ENCODE measurements around the gene C3orf20.

Gene C3orf20

GRCh38 chr3:14798231-14798630, 123.3 kb downstream of the C3orf20 start:
- no peak for DNase-seq (ENCODE audit: low read depth)
- in situ Hi-C loops (cut with HindIII; ENCODE audit: low sequenced_read_pairs): no loop called here
- H3K4me3 ChIP-seq (ENCODE audit: low read depth, low read length): no peak overlapping the region
- no peak for TF ChIP-seq CTCF (IDR thresholded peaks at IDR 0.05; ENCODE audit: low read depth, low read length, missing control alignments)

- no peak for DNase-seq (ENCODE audit: low read depth)
- H3K4me3 ChIP-seq (ENCODE audit: low read depth, low read length): no peak overlapping the region
- no peak for TF ChIP-seq CTCF (IDR thresholded peaks at IDR 0.05; ENCODE audit: low read depth, low read length, missing control alignments)
- in situ Hi-C loops (cut with HindIII; ENCODE audit: low sequenced_read_pairs): no loop called here
These were observed 124.2 kb downstream of the C3orf20 start for GRCh38 chr3:14799146-14799545.

GRCh38 chr3:14801031-14801430, 126.1 kb downstream of the C3orf20 start:
- in situ Hi-C loops (cut with HindIII; ENCODE audit: low sequenced_read_pairs): no loop called here
- no peak for TF ChIP-seq CTCF (IDR thresholded peaks at IDR 0.05; ENCODE audit: low read depth, low read length, missing control alignments)

GRCh38 chr3:14801668-14802380, 126.9 kb downstream of the C3orf20 start:
- in situ Hi-C loops (cut with HindIII; ENCODE audit: low sequenced_read_pairs): no loop called here

More at GRCh38 chr3:14801031-14801430, 126.1 kb downstream of the C3orf20 start:
- no peak overlapping the region for H3K4me3 ChIP-seq (ENCODE audit: low read depth, low read length)
- no peak for DNase-seq (ENCODE audit: low read depth)

GRCh38 chr3:14802381-14802731, 127.4 kb downstream of the C3orf20 start:
- H3K4me3 ChIP-seq (ENCODE audit: low read depth, low read length): no peak overlapping the region
- DNase-seq (ENCODE audit: low read depth): no peak
- TF ChIP-seq CTCF (IDR thresholded peaks at IDR 0.05; ENCODE audit: low read depth, low read length, missing control alignments): no peak
- in situ Hi-C loops (cut with HindIII; ENCODE audit: low sequenced_read_pairs): no loop called here

More at GRCh38 chr3:14801668-14802380, 126.9 kb downstream of the C3orf20 start:
- TF ChIP-seq CTCF (IDR thresholded peaks at IDR 0.05; ENCODE audit: low read depth, low read length, missing control alignments): no peak
- H3K4me3 ChIP-seq (ENCODE audit: low read depth, low read length): no peak overlapping the region
- no peak for DNase-seq (ENCODE audit: low read depth)

- in situ Hi-C loops (cut with HindIII; ENCODE audit: low sequenced_read_pairs): no loop called here
- no peak for TF ChIP-seq CTCF (IDR thresholded peaks at IDR 0.05; ENCODE audit: low read depth, low read length, missing control alignments)
- no peak overlapping the region for H3K4me3 ChIP-seq (ENCODE audit: low read depth, low read length)
- DNase-seq (ENCODE audit: low read depth): no peak
These were observed 128.4 kb downstream of the C3orf20 start for GRCh38 chr3:14803101-14803980.

Data from astrocyte of the cerebellum (primary cell).